HEK293T (cell line): ENCODE data around the gene C1orf210.

ENCODE experiments used
- NFRKB ChIP-seq: fragments of 450-650 bp; IDR thresholded peaks from 2 replicates; pipeline ENCODE4 v1.6.1; 2016; ENCODE audit warnings: mild to moderate bottlenecking, moderate library complexity
- SP1 ChIP-seq: fragments of 450-650 bp; IDR thresholded peaks from 2 replicates; pipeline ENCODE4 v1.6.1; 2017
- SUZ12 ChIP-seq: fragments of 450-650 bp; IDR thresholded peaks from 2 replicates; pipeline ENCODE4 v1.6.1; 2016; ENCODE audit warnings: mild to moderate bottlenecking

DNA sequence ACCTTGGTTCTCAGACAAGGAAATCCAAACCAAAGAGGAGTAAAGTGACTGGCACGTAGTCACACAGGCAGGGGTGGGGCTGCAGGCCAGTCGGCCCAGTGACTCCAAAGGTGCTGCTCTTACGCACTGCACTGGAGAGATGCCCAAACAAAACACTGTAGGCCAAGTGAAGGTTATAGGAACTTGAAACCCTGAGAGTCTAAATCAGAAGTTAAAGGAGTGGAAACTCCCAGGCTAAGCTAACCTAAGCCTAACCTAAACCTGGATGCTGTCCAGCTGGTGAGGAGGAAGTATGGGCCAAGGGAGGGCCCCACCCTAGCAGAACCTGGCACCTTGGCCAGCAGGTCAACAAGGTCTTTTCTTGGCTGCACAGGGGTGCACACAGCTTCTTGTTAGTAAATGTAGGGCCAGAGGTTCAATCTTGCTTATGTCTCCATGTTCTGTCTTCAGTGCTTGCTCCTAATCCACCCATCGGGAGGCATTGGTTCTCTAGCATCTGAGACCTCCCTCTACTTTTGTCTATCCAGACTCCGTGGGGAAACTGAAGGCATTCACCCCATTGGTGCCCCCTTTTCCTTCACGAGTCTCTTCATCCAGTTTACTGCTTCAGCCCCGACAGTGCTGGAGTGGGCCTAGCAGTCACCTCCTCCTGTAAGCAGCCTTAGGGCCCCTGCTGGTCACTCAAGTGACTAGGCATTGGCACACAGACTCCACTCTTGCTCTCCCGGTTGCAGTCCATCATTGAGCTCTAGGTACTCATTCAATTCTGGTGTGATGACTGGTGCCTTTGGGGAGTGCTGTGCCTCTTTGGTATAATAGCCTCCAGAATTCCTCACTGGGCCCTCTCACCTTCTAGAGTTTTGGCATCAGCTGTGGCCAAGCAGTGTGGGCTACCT lies 28.5 kb downstream of the C1orf210 start:
- TF ChIP-seq SUZ12 (no peak), SP1 (no peak), NFRKB (no peak)
